ENCODE measurements around the gene MRC1. TPM values are rescaled to one million over a fixed set of nuclear protein-coding genes. Genes with fewer than 3 reads are reported as not detected.

Gene MRC1
- total and polyA plus RNA-seq, 2 of the 8 experiments (the other 6 are each of a cell fraction or from before 2014, with no cell fraction given) = 0.03 to 0.06 TPM

- Histone ChIP-seq H3K27me3 (replicated peaks in 1 of 4; ENCODE audit: control insufficient read depth in 3 of 4, extremely low read depth in 1 of 4, insufficient read depth in 3 of 4, low read length in 3 of 4) (no peaks in the 10 kb centered on the region), H2BK120ac (replicated peaks; ENCODE audit: low read depth, low read length) (no peak overlapping the region), H3K4me1 (replicated peaks in 1 of 4; ENCODE audit: control insufficient read depth in 3 of 4, insufficient read depth in 4 of 4, low read length in 3 of 4) (0 out of 7 replicates have a peak, but pooled peaks cover 0 to 2% (median 0%) of the 10 kb centered on the region in 4 experiments), H3K4me3 (ENCODE audit: extremely low read depth in 1 of 4, insufficient read depth in 2 of 4, low read depth in 3 of 4, low read length in 4 of 4) (no peak overlapping the region), H3K9me3 (ENCODE audit: insufficient read depth in 2 of 2, low read depth in 1 of 2, low read length in 1 of 2) (no peaks in the 10 kb centered on the region), H3K79me1 (ENCODE audit: low read depth, low read length) (no peaks in the 10 kb centered on the region), H3K18ac (ENCODE audit: extremely low read depth, low read length) (no peak overlapping the region), H4K8ac (ENCODE audit: extremely low read depth, insufficient read depth, low read length) (no peak overlapping the region), H4K20me1 (replicated peaks in 1 of 2; ENCODE audit: control insufficient read depth in 1 of 2, insufficient read depth in 2 of 2, low read length in 2 of 2) (no peaks in the 10 kb centered on the region), H3K14ac (ENCODE audit: insufficient read length) (no peak overlapping the region), H3K4me2 (ENCODE audit: insufficient read depth in 1 of 2, low read depth in 2 of 2, low read length in 2 of 2) (no peak overlapping the region), H2BK12ac (ENCODE audit: low read depth, low read length) (no peak overlapping the region), H2BK15ac (ENCODE audit: low read length) (no peak overlapping the region), H3K23ac (ENCODE audit: insufficient read length) (no peak overlapping the region), H3K27ac (ENCODE audit: low read depth, low read length) (no peak overlapping the region), H2BK5ac (ENCODE audit: low read depth, low read length) (no peak overlapping the region), H3K4ac (replicated peaks; ENCODE audit: insufficient read length, low read depth, low read length) (no peak overlapping the region), H2BK20ac (ENCODE audit: low read length) (no peak overlapping the region), H4K5ac (ENCODE audit: insufficient read length, low read depth, low read length) (no peak overlapping the region), H4K91ac (replicated peaks; ENCODE audit: insufficient read length, low read length) (no peak overlapping the region), H3K9ac (replicated peaks in 1 of 4; ENCODE audit: extremely low read depth in 1 of 4, low read depth in 3 of 4, low read length in 3 of 4) (no peak overlapping the region), H2AFZ (ENCODE audit: low read length) (no peak overlapping the region), H3K56ac (replicated peaks; ENCODE audit: insufficient read length, low read depth, low read length) (no peak overlapping the region), H3K79me2 (ENCODE audit: control insufficient read depth in 1 of 2, insufficient read depth in 2 of 2, low read length in 2 of 2) (no peaks in the 10 kb centered on the region), H2AK5ac (ENCODE audit: low read depth, low read length) (no peak overlapping the region), H3K23me2 (ENCODE audit: low read depth, low read length) (no peaks in the 10 kb centered on the region), H3K36me3 (ENCODE audit: control insufficient read depth in 2 of 4, insufficient read depth in 4 of 4, low read length in 3 of 4) (no peaks in the 10 kb centered on the region)
- ChIA-PET POLR2A (ENCODE audit: partially characterized antibody) (no interaction called here), CTCF (ENCODE audit: partially characterized antibody) (interaction anchor here (0.5 kb wide), 1 partner anchor 41 kb away, joined by 3 read pairs; no protein-coding TSS in a partner anchor)
- DNase-seq (ENCODE audit: low read depth in 1 of 2, low spot score in 2 of 2) (no peak), FAIRE-seq (no peak)
- 92% methylated on average over 4 of the region's 4 CpGs; no CpG with 5 or more reads in 1 of the 2 experiments for WGBS, 2 experiments (ENCODE audit: extremely low coverage in 1 of 2, insufficient coverage in 1 of 2, insufficient read length in 1 of 2, insufficient replicate concordance in 2 of 2, low coverage in 1 of 2, low lambda C conversion rate in 2 of 2, missing lambda C conversion rate in 1 of 2)
- TF ChIP-seq TBP (IDR thresholded peaks at IDR 0.05; ENCODE audit: low read depth, low read length) = no peak
- TF ChIP-seq KDM5A (IDR thresholded peaks at IDR 0.05; ENCODE audit: low read length) = no peak
- TF ChIP-seq HDAC2 (IDR thresholded peaks at IDR 0.05; ENCODE audit: borderline replicate concordance in 1 of 2, low read depth in 2 of 2, low read length in 2 of 2) = no peak
- TF ChIP-seq SP1 (IDR thresholded peaks at IDR 0.05; ENCODE audit: low read depth, low read length) = no peak
- TF ChIP-seq ATF2 (IDR thresholded peaks at IDR 0.05; ENCODE audit: low read length) = no peak
- no peak for TF ChIP-seq SP2 (IDR thresholded peaks at IDR 0.05; ENCODE audit: low read length)
- TF ChIP-seq RNF2 (IDR thresholded peaks at IDR 0.05; ENCODE audit: borderline replicate concordance, low read depth, low read length, missing control alignments, poor library complexity, severe bottlenecking) = no peak
- no peak for TF ChIP-seq CTCF (IDR thresholded peaks at IDR 0.05; ENCODE audit: control extremely low read depth in 1 of 3, insufficient read depth in 1 of 3, low read depth in 1 of 3, low read length in 3 of 3)
- TF ChIP-seq TCF12 (IDR thresholded peaks at IDR 0.05; ENCODE audit: low read depth, low read length) = no peak
These were observed 106.0 kb downstream of the MRC1 start for GRCh38 chr10:17915181-17915580.
